Dedifferentiated amniotic fluid mesenchymal stem cell (primary cell): ENCODE data around the gene SASH1.
A peak's percentile ranks its signal among the peaks of the same experiment; 100 is the strongest.

ENCODE experiments used
- DNase-seq: peaks from one replicate; pipeline ENCODE4 v3.0.0-alpha.2; 2016; ENCODE audit errors: extremely low spot score

The SASH1 gene

DNA sequence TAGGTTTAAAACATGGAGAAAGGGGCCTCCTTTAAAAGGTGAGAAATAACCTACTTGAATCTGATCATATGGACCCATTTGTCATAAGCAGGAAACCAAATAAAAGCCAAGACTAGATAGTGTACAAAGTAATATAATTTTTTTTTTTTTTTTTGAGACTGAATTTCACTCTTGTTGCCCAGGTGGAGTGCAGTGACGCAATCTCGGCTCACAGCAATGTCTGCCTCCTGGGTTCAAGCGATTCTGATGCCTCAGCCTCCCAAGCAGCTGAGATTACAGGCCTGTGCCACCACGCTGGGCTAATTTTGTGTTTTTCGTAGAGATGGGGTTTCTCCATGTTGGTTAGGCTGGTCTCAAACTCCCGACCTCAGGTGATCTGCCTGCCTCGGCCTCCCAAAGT, 89.2 kb downstream of the SASH1 start:
- DNase-seq: no peak

DNA sequence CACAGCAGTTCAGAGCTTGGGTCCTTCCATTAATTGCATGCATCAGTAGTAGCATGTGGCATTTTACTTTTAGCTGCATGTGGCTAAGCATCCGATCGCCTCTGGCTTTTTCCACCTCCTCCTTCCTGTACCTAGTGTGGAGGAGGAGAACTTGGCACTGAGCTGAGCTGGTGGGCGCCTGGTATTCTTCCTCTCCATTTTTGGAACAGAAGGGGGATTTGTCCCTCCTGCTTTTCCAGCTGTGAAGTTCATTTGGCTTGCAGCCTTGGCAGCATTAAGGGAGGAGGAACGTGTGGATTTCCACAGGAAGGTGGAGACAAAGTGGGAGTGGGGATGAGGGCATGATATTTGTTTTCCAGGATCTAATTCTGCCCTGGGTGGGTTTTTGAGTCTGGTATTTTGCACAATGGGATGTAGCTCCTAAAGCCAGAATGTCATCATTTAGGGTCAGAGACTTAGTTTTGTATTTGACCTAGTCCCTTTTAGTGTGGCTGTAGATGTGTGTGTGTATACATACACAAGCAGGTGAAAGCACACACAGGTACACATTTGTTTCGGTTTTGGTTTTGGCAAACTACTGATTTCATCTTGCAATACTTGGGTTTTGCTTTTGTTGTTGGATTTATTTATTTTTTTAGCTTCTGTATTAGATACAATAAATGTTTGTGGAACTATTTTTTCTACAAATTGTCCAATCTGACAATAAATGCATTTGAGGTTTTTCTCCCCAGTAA, 90.0 kb downstream of the SASH1 start:
- no peak for DNase-seq

DNA sequence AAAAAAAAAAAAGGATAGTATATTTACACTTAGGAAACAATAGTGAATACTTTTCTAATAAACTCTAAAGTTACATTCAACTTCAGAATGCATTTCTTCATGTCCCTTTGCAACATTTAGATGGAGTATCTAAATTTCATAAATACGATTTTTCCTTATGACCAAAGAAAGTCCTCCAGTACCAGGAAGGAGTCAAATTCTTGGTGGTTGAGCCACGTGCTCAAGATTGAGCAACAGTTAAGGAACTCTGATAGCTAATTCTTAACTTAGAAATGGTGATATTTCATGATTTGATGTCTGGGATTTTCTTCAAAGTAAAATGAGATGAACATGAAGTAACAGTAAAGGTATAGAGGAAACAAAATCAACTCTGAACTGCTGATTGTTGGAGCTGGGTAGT, 92.7 kb downstream of the SASH1 start:
- no peak for DNase-seq

DNA sequence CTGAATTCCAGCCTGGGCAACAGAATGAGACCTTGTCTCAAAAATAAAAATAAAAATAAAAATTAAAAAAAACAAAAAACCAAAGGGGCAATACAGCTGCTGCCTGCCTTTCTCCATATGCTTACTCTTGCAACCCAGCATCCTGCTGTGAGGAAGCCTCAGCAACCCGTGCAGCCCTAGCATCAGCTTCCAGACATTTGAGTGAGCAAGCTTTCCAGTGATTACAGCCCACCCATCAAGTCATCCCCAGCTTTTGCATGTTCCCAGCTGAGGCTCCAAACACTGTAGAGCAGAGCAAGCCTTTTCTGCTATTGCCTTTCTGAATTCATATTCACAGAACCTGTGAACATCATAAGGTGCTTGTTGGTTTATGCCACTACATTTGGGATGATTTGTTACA, 93.8 kb downstream of the SASH1 start:
- DNase-seq: no peak

DNA sequence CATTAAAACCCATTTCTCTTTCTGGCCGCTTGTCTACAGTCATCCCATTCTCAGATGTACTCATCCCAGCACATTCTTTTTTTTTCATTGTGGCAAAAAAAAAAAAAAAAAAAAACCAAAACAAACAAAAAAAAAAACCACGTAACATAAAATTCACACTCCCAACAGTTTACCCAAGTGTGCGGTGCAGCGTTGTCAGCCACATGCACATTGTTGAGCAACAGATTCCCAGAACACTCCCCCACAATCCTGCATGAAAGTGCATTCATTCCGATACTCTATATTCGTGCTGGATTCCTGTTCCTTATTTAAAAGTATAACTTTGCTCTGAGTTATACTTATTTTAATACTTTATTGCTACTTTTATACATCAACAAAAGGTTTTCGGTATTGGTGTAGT, 96.0 kb downstream of the SASH1 start:
- DNase-seq: no peak

DNA sequence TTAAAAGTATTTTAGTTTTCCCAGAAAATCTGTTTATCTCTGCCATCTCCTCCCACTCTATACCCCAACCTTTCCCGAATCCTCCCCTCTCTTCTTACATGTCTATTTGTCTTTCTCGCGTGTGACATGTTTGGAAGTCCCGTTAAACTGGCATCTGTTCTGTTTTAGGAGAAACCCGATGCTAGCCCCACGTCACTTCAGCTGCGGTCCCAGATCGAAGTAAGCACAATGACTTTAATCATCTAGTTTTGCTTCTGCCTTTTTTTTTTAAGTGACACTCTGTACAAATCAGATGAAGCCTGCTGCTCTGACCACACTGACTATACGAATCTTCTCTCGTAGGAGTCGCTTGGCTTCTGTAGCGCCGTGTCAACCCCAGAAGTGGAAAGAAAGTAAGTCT, 97.4 kb downstream of the SASH1 start:
- DNase-seq: peak; percentile 24

DNA sequence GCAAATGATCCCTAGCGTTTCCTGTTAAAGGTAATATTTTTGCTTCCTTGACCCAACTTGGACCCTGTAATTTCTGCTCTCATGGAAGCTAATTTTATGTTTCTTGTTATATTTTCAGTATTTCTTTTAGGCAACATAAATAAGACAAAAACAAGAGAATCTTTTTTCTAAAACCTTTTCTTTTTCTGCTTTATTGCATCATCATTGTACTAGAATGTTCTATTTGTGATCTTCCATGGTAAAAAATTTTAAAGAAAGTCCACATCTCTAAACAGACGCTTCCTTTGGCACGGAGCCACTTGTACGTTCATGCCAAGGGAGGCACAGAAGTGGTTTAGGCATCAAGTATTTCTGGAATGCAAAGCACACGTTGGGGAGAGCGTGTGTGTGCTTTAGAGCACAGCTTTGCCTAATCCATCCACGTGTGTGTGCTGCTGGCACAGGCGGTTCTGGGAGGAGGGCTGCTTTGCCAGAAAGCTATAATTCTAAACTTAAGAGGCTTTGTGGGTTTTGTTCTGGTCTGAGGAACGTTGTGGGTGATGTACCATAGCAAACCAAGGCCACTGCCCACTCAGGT, 98.3 kb downstream of the SASH1 start:
- DNase-seq: peak; percentile 94

DNA sequence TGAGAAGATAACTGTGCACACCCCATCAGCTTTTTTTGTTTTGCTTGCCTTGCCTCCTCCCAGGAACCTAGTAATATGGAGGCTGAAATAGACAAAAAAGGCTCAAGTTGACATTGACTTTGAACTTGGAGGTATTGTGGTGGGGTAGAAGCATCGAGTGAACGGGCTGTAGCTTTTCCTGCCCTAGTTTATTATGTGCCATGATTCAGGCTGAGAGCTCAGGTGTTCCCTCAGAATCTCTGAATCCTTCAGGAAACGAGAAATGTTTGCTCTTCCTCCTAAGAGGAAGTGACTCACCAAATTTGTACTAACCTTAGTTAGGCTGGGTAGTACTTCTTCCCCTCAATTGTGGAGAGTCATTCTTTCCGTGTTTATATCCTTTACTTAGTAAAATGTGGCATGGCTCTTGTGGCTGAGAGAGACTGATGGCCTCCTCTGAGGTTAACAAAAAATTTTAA, 98.8 kb downstream of the SASH1 start:
- peak; percentile 54 for DNase-seq

DNA sequence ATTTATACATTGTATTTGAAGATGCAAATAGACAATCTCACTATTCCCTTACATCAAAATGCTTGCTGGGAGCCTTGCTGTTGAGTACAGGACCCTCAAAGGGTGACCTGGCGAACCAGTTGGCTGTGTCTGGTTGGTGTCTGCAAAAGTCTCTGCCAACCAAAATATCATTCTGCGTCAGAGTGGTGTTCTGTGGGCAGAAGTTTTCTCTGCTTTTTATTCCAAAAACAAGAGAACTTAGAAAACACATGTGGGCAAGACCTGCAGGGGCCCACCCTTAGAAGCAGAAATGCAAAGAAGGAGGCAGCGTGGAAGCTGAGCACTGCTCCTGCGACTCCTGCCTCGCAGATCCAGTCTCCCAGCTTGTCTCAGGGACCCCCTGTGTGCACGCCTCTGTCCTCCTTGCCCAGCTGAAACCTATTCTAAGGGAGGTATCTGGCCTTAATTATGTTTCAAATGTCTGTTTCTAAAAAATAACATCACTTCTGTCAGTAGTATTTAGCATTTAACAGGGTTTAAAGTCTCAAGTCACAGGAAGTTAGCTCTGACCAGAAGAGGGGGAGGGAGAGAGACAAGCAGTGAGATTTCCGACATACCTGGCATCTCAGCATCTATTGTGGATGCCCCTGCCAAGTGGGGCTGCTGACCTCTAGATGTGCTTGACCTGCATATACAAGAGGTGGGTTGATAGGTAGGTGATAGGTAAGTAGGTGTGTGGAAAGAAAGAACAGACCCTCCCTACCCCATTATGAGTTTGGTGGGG, 101.3 kb downstream of the SASH1 start:
- no peak for DNase-seq

DNA sequence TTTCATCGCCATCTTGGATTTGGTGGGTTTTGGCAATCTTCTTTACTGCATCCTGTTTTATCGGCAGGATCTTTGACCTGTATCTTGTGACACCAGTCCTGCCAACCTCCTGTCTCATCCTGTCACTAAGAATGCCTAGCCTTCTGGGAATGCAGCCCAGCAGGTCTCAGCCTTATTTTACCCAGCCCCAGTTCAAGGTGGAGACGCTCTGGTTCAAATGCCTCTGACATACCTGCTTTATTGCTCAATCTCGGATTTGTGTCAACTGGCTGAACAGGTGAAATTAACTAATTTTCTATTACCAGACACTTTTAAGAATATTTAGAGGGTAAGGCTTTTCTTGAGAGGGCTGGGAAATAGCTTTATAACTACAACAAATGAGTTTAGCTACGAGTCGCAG, 102.5 kb downstream of the SASH1 start:
- no peak for DNase-seq

DNA sequence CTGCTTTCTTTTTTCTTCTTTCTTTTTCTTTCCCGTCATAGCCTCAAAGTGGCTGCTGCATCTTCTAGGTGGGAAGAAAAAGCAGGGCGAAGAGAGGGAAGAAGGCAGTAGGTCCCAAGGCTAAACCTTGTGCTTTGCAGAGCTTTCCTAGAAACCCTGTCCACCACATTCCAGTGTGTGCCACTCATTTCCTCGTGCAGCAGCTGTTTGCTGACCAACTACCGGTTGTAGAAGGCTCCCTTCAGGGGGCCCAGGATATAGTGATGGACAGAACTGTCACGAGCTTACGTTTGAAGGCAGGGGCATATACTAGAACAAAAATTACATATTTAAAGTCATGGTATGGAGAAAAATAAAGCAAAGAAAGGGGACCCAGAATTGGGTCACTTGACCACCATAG, 103.0 kb downstream of the SASH1 start:
- DNase-seq: peak; percentile 26

DNA sequence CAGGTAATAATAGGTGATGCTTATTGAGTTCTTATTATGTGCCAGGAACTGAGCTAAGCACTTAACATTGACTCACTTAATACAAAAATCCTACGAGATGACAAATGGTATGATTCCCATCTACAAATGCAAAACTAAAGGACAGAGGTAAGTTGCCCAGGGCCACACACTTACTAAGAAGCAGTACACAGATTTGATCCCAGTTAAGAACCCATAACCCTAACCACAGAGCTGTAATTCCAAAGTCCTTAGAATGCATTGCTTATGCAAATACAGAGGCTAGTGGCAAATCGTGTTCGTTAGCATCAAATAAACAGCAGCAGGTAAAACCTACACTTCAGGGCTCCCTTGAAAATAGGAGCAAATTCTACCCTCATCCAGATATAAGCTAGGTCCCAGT, 104.0 kb downstream of the SASH1 start:
- no peak for DNase-seq

DNA sequence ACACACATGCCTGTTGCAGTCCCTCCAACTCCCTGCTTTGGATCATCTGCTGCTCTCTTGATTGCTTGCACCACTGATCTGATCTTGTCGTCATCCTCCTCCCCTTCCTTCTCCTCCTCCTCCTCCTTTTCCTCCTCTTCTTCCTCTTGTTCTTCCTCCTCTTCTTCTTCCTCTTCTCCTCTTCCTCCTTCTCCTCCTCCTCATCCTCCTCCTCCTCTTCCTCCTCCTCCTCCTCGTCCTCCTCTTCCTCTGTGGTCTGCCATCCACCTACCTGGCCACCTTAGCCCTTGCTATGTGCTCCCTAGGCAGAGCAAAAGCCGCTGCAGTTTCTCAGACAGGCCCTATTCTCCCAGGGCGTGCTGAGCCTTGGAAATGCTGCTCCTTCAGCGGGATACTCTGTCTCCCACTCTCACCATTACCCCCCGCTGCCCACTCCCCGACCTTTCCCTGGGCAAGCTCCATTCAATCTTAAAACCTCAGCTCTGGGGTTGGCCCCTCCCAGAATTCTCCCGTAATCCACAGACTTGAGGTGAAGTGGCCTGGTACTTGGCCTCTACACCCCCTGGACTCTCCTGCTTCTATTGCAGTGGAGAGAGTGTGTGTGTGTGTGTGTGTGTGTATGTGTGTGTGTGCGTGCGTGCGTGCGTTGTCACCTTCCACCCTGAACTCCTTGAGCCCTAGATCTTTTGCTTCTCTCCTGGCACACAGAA, 105.0 kb downstream of the SASH1 start:
- no peak for DNase-seq

DNA sequence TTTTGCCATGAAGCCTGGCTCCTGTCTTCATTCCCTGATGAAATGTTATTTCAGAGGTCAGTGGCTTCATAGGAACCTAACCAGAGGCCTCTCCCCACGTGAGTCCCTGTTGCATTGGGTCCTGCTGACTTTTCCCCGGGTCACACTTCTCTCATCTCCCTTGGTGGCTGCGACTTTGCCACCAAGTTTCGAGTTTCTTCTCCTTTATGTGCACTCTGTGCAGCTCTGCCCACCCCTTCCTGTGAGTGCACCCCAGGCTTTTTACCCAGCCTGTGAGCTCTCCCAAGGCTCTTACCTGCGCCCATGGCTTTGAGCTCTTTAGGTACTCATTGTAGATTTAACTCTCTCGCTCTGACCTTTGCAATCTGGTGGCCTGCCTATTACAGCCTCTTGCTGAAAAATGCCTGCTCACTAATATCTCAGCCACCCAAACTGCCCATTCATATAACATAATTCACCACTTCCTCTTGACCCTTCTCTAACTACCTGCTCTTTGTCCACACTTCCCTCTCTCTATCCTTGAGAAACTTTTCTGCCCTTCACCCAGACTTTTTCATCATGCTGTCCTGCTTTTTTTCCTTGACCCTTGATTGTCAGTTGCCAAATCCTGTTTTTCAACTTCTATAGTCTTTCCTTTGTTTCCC, 105.9 kb downstream of the SASH1 start:
- no peak for DNase-seq

DNA sequence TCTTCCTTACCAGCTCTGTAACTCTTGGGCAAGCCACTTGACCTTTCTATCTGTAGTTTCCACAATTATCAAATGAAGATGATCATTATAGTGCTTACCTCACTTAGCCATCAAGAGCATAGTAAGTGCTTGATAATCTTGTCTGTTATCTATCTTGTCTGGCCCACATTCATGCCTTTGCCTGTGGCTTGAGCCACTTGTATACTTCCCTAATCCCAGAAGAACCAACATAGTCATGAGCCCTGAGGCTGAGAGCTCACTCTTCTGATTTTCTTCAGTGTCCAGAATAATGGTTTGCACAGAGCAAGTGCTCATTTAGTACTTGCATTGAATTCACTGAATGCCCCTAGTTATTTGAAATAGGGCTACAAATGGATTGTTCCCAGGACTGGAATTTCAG, 108.2 kb downstream of the SASH1 start:
- DNase-seq: no peak

DNA sequence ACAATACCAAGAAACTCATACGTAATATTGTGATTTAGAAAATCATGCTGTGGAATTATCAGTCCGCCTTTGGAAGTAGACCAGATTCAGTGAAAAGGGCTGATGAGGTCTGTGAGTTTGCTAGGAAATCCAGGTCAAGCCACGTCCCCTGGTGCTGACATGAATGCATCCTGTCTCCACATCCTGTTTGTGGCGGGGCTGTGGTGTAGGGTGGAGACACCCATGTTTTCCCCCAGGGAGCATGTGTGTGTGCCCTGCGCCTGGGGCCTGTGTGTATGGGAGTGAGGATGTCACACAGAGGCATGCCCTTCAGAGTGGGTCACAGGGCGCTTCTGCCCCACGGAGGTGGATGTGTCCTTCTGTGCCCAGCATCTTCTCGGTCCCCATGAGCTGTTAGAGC, 109.1 kb downstream of the SASH1 start:
- DNase-seq: no peak

DNA sequence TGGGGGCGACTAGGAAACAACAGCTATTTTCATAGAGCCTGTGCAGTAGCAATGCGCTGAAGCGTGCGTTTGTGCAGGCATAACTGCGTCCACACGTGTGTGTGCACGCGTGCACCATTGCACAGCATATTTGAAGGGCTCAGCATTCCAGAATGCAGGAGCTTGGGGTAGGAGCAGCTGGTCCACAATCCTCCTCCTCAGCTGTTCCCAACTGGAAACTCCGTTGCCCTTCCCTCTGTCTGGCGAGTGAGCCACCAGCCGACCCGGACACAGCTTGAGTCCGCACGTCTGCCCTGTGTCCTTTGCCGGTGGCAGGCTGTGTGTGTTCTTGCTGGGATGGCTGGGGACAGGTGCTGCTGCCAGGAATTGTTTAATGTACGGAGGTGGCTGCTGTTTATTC, 110.2 kb downstream of the SASH1 start:
- no peak for DNase-seq

DNA sequence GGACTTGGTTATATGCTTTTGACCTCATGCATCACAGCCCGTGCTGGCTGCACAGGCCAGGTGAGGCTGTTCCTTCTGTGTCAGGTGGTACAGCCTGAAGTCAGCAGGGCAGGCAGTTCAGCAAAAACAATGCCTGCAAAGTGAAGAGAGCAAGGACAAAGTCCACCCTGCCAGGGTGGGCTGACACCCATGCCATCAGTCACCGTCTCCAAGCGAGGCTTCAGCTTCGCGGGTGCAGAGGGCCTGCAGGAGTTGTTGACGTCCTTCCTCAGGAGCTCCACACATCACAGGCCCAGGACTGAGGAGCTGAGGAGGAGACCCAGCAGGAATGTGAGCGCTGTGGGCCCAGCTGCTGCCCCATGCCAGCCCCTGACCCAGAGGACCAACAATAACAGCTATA, 111.3 kb downstream of the SASH1 start:
- no peak for DNase-seq

DNA sequence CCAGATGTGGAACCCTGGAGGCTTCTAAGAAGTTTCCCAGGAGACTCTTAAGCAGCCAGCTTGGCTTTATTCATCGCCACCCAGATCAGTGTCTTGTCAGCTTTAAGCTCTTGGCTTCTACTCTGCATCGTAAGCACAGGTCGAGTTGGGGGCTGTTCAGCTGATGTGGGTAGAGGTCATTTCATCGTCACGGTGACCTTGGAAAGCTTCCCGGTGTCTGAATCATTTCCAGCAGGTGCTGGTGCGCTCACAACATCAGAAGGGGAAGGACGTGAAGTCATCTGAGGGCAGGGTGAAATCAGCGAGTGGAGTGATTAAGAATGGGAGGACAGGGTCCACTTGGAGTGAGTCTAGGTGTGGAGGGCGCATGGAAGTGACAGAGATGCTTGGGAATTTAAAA, 112.6 kb downstream of the SASH1 start:
- no peak for DNase-seq

DNA sequence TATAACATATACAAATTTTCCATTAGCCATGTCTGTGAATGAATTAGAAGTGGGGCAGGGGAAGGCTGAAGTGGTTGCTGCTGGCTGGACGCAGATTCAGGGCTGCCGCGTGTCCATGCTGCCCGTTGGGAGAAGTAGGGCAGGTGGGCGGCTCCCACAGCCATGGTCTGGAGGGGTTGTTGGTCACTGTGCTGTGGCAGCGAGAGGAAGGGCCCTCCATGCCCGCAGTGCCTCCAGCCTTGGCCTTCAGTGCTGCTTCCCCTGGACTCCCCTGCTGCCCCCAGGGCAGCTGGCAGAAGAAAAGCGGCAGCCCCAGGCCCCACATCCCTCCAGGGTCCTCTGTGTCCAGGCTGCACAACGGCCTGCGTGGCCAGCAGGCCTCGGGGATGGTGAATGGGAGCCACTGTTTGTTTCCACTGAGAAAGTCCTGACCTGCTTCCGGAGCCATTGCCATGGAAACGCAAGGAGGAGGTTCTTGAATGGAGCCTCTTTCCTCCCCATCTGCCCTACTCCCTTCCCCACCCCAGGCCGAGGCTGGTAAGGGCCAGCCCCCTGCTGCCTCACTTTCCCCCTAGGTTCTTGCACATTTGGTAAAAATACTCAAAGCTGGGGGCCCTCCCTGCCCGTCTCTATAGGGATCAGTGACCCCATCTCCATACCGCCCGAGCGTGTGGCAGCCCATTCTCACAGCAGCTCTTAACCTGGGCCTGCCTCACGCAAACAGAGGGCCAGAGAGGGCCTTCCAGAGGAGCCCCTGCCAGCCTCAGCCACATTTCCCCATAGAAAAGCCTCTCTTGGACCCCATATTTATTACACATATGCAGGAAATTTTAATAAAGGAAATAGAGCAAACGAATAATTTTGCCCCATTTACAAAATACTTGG, 113.3 kb downstream of the SASH1 start:
- no peak for DNase-seq
